GM12891 (cell line): ENCODE data around the gene NCAPH2.

Source experiments
- PAX5 ChIP-seq: IDR thresholded peaks from 2 replicates; pipeline ENCODE4 v1.6.1; 2011; ENCODE audit warnings: low read length, moderate library complexity, mild to moderate bottlenecking; ENCODE audit not compliant: insufficient read depth, severe bottlenecking
- POLR2A ChIP-seq: IDR thresholded peaks from 2 replicates; pipeline ENCODE4 v1.6.1; 2011; ENCODE audit warnings: low read depth, low read length, control low read depth
- POLR2AphosphoS5 ChIP-seq: IDR thresholded peaks from 2 replicates; pipeline ENCODE4 v1.6.1; 2011; ENCODE audit warnings: low read depth, low read length, control low read depth
- POU2F2 ChIP-seq: IDR thresholded peaks from 2 replicates; pipeline ENCODE4 v1.6.1; 2011; ENCODE audit warnings: low read depth, mild to moderate bottlenecking, control low read depth, low read length, moderate library complexity
- SPI1 ChIP-seq: IDR thresholded peaks from 2 replicates; pipeline ENCODE4 v1.6.1; 2011; ENCODE audit warnings: low read depth, low read length, control low read depth
- TAF1 ChIP-seq: IDR thresholded peaks from 2 replicates; pipeline ENCODE4 v1.6.1; 2011; ENCODE audit warnings: low read depth, low read length, control low read depth

DNA sequence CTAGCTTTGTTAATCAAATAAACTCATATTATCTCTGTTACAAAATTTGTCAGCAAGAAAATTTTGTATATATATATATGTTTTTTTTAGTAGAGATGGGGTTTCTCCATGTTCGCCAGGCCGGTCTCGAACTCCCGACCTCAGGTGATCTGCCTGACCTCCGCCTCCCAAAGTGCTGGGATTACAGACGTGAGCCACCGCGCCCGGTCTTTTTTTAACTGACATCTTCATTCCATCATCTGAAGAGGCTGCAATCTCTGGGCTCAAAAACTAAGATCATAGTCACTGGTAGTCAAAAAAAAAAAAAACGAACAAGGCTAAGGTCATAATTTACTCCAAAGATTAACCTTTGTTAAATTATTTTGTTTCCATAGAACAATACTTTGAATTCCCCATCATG is 32.4 kb downstream of the NCAPH2 start:
- TF ChIP-seq POLR2A (no peak), POLR2AphosphoS5 (no peak), POU2F2 (no peak), TAF1 (no peak), SPI1 (no peak), PAX5 (no peak)
